ENCODE results near the gene LRMDA. TPM values are rescaled to one million over a fixed set of nuclear protein-coding genes. Genes with fewer than 3 reads are reported as not detected.

LRMDA gene
- total RNA-seq, 2 donors from 2014 or later, result 12.2 to 25.4 TPM

DNA sequence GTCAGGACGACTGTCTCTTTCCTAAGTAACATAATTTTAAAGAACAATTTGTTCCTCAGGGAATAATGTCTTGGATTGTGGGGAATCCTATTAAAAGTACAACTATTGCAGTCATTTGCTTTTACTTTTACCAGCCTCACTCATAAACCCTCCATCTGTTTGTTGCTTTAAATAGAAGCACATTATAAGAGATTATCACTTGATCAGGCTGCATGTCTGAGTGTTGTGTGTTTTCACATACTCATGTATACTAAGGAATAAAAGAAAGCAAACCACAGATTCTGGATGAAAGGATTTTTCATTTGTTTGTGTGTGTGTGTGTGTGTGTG is 1128.4 kb downstream of the LRMDA start:
- no peak overlapping the region for H3K4me3 ChIP-seq
- H3K36me3 ChIP-seq (replicated peaks in 1 of 2; ENCODE audit: insufficient read depth in 1 of 2, low read depth in 2 of 2), result no peaks in the 10 kb centered on the region
- no peaks in the 10 kb centered on the region for H3K27me3 ChIP-seq
- no peaks in the 10 kb centered on the region for H3K9me3 ChIP-seq
- DNase-seq (no peak), ATAC-seq (no peak)
- TF ChIP-seq, protein P1, sequence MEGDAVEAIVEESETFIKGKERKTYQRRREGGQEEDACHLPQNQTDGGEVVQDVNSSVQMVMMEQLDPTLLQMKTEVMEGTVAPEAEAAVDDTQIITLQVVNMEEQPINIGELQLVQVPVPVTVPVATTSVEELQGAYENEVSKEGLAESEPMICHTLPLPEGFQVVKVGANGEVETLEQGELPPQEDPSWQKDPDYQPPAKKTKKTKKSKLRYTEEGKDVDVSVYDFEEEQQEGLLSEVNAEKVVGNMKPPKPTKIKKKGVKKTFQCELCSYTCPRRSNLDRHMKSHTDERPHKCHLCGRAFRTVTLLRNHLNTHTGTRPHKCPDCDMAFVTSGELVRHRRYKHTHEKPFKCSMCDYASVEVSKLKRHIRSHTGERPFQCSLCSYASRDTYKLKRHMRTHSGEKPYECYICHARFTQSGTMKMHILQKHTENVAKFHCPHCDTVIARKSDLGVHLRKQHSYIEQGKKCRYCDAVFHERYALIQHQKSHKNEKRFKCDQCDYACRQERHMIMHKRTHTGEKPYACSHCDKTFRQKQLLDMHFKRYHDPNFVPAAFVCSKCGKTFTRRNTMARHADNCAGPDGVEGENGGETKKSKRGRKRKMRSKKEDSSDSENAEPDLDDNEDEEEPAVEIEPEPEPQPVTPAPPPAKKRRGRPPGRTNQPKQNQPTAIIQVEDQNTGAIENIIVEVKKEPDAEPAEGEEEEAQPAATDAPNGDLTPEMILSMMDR (IDR thresholded peaks at IDR 0.05), result no peak
- TF ChIP-seq POLR2A (IDR thresholded peaks at IDR 0.05), result no peak
- WGBS, 2 donors, result 90 to 93% methylated on average over 1 of the region's 1 CpG
- H3K27ac ChIP-seq, result peak overlapping the region in 2 of 4 donors; percentile 7
- peaks cover 19% of the 10 kb centered on the region for H3K4me1 ChIP-seq
- intact Hi-C loops (cut with DNase I), result no loop called here

DNA sequence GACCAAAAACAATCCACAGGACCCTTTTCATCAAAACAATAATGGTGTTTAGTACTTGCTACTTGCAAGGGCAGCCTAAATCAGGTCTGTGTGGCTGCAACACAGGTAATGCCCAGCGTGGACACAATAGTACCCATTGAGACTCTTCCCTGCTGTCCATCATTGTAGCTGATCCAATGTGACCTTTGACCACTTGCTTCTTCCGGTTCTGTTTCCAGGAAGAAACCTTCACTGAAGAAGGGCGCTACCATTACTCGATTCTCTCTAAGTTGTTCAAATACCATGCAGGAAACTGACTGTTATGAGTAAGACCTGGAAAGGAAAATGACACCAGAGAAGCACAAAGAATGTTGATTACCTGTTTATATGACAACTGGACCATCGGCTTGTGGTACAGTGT is 1128.9 kb downstream of the LRMDA start:
- no peaks in the 10 kb centered on the region for H3K9me3 ChIP-seq
- DNase-seq, result no peak
- TF ChIP-seq, protein P1 (IDR thresholded peaks at IDR 0.05), result no peak
- TF ChIP-seq POLR2A (IDR thresholded peaks at IDR 0.05), result no peak
- H3K27ac ChIP-seq, result no peak overlapping the region
- intact Hi-C loops (cut with DNase I), result no loop called here
- H3K36me3 ChIP-seq (replicated peaks in 1 of 2; ENCODE audit: insufficient read depth in 1 of 2, low read depth in 2 of 2), result no peaks in the 10 kb centered on the region
- H3K4me3 ChIP-seq, result no peak overlapping the region
- ATAC-seq, result no peak
- no peaks in the 10 kb centered on the region for H3K27me3 ChIP-seq
- WGBS, 2 donors, result 80 to 90% methylated on average over 5 of the region's 5 CpGs
- peaks cover 19% of the 10 kb centered on the region for H3K4me1 ChIP-seq

DNA sequence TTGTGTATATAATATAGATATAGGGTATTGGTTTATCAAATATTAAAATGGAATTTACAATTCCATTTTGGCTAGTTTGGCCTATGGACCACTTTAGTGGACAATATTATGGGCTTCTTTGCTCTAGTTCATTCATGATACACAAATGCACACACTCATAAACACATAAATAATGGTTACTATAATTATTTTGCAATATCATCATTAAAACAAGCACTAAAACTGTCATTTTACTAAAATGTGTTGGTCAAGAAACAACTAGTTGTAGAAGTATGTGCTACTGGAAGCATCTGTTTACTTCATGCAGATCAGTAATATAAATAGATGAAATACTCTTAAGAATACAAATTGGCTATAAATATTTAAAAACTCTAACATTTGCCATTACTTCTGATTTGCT is 1131.9 kb downstream of the LRMDA start:
- intact Hi-C loops (cut with DNase I), result no loop called here
- no peak for DNase-seq
- no peak for ATAC-seq

DNA sequence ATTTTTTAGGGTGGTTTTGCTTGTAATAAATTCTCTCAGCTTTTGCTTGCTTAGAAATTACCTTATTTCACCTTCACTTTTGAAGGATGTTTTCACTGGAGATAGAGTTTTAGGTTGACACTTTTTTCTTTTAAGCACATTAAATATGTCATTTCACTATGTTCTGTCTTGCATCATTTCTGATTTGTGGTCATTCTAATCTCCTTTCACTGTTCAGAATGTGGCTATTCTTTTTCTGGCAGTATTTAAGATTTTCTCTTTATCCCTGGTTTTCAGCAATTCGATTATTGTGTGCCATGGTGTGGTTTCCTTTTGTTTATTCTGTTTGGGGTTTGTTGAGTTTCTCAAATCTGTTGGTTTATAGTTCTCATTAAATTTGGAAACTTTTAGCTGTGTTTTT is 1140.6 kb downstream of the LRMDA start:
- no peak for TF ChIP-seq POLR2A (IDR thresholded peaks at IDR 0.05)
- TF ChIP-seq, protein P1 (IDR thresholded peaks at IDR 0.05), result no peak

More for the DNA sequence above, 1131.9 kb downstream of the LRMDA start:
- H3K4me3 ChIP-seq, result no peak overlapping the region
- TF ChIP-seq POLR2A (IDR thresholded peaks at IDR 0.05), result no peak
- TF ChIP-seq, protein P1 (IDR thresholded peaks at IDR 0.05), result no peak
- H3K4me1 ChIP-seq, result peaks cover 13% of the 10 kb centered on the region
- no peaks in the 10 kb centered on the region for H3K9me3 ChIP-seq
- H3K36me3 ChIP-seq (replicated peaks in 1 of 2; ENCODE audit: insufficient read depth in 1 of 2, low read depth in 2 of 2), result no peaks in the 10 kb centered on the region
- H3K27ac ChIP-seq, result no peak overlapping the region
- no peaks in the 10 kb centered on the region for H3K27me3 ChIP-seq

GRCh38 chr10:76576276-76576962 is 1145.0 kb downstream of the LRMDA start:
- Histone ChIP-seq H3K27me3 (no peaks in the 10 kb centered on the region), H3K36me3 (replicated peaks in 1 of 2; ENCODE audit: insufficient read depth in 1 of 2, low read depth in 2 of 2) (no peaks in the 10 kb centered on the region), H3K4me1 (peaks cover 20% of the 10 kb centered on the region), H3K9me3 (no peaks in the 10 kb centered on the region), H3K4me3 (no peak overlapping the region), H3K27ac (no peak overlapping the region)
- DNase-seq (no peak), ATAC-seq (no peak)
- intact Hi-C loops (cut with DNase I), result no loop called here
- 41% methylated on average over 4 of the region's 4 CpGs for WGBS, 2 donors
- TF ChIP-seq, protein P1 (IDR thresholded peaks at IDR 0.05), result no peak
- no peak for TF ChIP-seq POLR2A (IDR thresholded peaks at IDR 0.05)

More for the DNA sequence above, 1140.6 kb downstream of the LRMDA start:
- ATAC-seq, result no peak
- intact Hi-C loops (cut with DNase I), result no loop called here
- Histone ChIP-seq H3K4me3 (no peak overlapping the region), H3K4me1 (peaks cover 8% of the 10 kb centered on the region), H3K9me3 (no peaks in the 10 kb centered on the region), H3K36me3 (replicated peaks in 1 of 2; ENCODE audit: insufficient read depth in 1 of 2, low read depth in 2 of 2) (no peaks in the 10 kb centered on the region), H3K27me3 (no peaks in the 10 kb centered on the region), H3K27ac (no peak overlapping the region)
- DNase-seq, result no peak
- 92 to 93% methylated on average over 1 of the region's 1 CpG for WGBS, 2 donors

Data from body of pancreas (tissue), 4 donors.